Keratinocyte (primary cell): ENCODE data around the gene DDX21. TPM values are rescaled to one million over a fixed set of nuclear protein-coding genes. Genes with fewer than 3 reads are reported as not detected.

Experiments
- DNase-seq: peaks from one replicate; pipeline ENCODE4 v3.0.0-alpha.2; 2011; ENCODE audit warnings: low read depth, missing footprints, low spot score
- FAIRE-seq: peaks from 2 replicates; lab custom pipeline; 2011; peaks lifted over from hg19 to GRCh38; lab: Jason Lieb, UNC
- H2AFZ ChIP-seq: 2 replicates; pipeline ENCODE4 v1.6.0; 2012; ENCODE audit warnings: low read length, control low read depth, inconsistent platforms; ENCODE audit not compliant: control insufficient read depth
- H3K27ac ChIP-seq: 2 replicates; pipeline ENCODE4 v1.5.1; 2011; ENCODE audit warnings: low read length; ENCODE audit not compliant: control insufficient read depth, insufficient read depth
- H3K27me3 ChIP-seq: 3 replicates; pipeline ENCODE4 v1.6.0; 2011; ENCODE audit warnings: low read length; ENCODE audit not compliant: control insufficient read depth, insufficient read depth; ENCODE audit errors: extremely low read depth
- H3K36me3 ChIP-seq, 2 experiments: 2 replicates in 1 of 2; 3 replicates in 1 of 2; pipeline ENCODE4 v1.5.1; 2011; ENCODE audit warnings: low read length in 2 of 2, mild to moderate bottlenecking in 1 of 2; ENCODE audit not compliant: control insufficient read depth in 2 of 2, insufficient read depth in 2 of 2; ENCODE audit errors: extremely low read depth in 1 of 2
- H3K4me1 ChIP-seq: 3 replicates; pipeline ENCODE4 v1.5.1; 2011; ENCODE audit warnings: low read length; ENCODE audit not compliant: control insufficient read depth, insufficient read depth; ENCODE audit errors: extremely low read depth
- H3K4me2 ChIP-seq: 3 replicates; pipeline ENCODE4 v1.6.0; 2011; ENCODE audit warnings: low read depth, low read length; ENCODE audit not compliant: control insufficient read depth, insufficient read depth; ENCODE audit errors: extremely low read depth
- H3K4me3 ChIP-seq, 3 experiments: fragments of 200-600 bp in 1 of 3; sonication (generic) in 1 of 3; 2 replicates in 2 of 3; 3 replicates in 1 of 3; pipeline ENCODE4 v1.5.1; 2011 to 2016; ENCODE audit warnings: low read length in 3 of 3, mild to moderate bottlenecking in 3 of 3, control low read depth in 2 of 3, inconsistent platforms in 1 of 3, low read depth in 1 of 3, mixed read lengths in 1 of 3, mixed run types in 1 of 3, moderate library complexity in 1 of 3; ENCODE audit not compliant: control insufficient read depth in 2 of 3, insufficient read depth in 2 of 3; ENCODE audit errors: extremely low read depth in 1 of 3
- H3K79me2 ChIP-seq: 2 replicates; pipeline ENCODE4 v1.6.0; 2012; ENCODE audit warnings: low read length; ENCODE audit not compliant: control insufficient read depth, insufficient read depth
- H3K9ac ChIP-seq: 3 replicates; pipeline ENCODE4 v1.6.0; 2011; ENCODE audit warnings: low read length; ENCODE audit not compliant: control insufficient read depth, insufficient read depth; ENCODE audit errors: extremely low read depth
- H3K9me1 ChIP-seq: 3 replicates; pipeline ENCODE4 v1.6.0; 2011; ENCODE audit warnings: low read length; ENCODE audit not compliant: control insufficient read depth, insufficient read depth; ENCODE audit errors: extremely low read depth
- H3K9me3 ChIP-seq: 2 replicates; pipeline ENCODE4 v1.5.1; 2012; ENCODE audit warnings: low read depth, low read length; ENCODE audit not compliant: control insufficient read depth
- H4K20me1 ChIP-seq: 3 replicates; pipeline ENCODE4 v1.6.0; 2011; ENCODE audit warnings: low read length; ENCODE audit not compliant: control insufficient read depth, insufficient read depth; ENCODE audit errors: extremely low read depth
- EZH2 ChIP-seq: IDR thresholded peaks from one replicate; pipeline ENCODE4 v1.6.1; 2012; ENCODE audit warnings: inconsistent platforms, mild to moderate bottlenecking, low read length, moderate library complexity
- dilution Hi-C: fragments of 300-500 bp; cut with MboI; formaldehyde crosslinking; loops from one replicate; pipeline ENCODE4 v1.7.0; 2020; ENCODE audit warnings: low sequenced_read_pairs; ENCODE audit not compliant: extremely low pct_ligation_motif_present
- polyA minus RNA-seq, 3 experiments: library from RNA; depleted of rRNA, polyadenylated mRNA; stranded (reverse); fragments of >200 nt; gene quantifications; 1 replicate in 1 of 3; 2 replicates in 1 of 3; 3 replicates in 1 of 3; pipeline ENCODE4 v1.2.3, GENCODE V29; 2011
- polyA plus RNA-seq, 5 experiments: library from polyadenylated mRNA; depleted of rRNA in 3 of 5; stranded (reverse) in 3 of 5; stranded (forward) in 1 of 5; unstranded in 1 of 5; fragments of >200 nt; gene quantifications; 1 replicate in 1 of 5; 2 replicates in 3 of 5; 3 replicates in 1 of 5; pipeline versions ENCODE4 v1.2.1 to v1.2.3, GENCODE V29; 2011 to 2012; ENCODE audit warnings: missing spikeins in 2 of 5, low read depth in 1 of 5, low replicate concordance in 1 of 5
- TF ChIP-seq, protein P1 (sequence below), 3 experiments: IDR thresholded peaks in 1 of 3; conservative IDR thresholded peaks in 1 of 3; optimal IDR thresholded peaks in 1 of 3; 2 replicates in 2 of 3; 3 replicates in 1 of 3; pipeline versions ENCODE3 to v1.5.1; 2011; ENCODE audit warnings: low read length in 3 of 3, mild to moderate bottlenecking in 3 of 3, moderate library complexity in 2 of 3, control low read depth in 1 of 3, inconsistent platforms in 1 of 3; ENCODE audit not compliant: insufficient read depth in 2 of 3; ENCODE audit errors: extremely low read depth in 1 of 3

The DDX21 gene
- polyA plus RNA-seq (88.1 to 157 TPM (median 110 TPM) in 3 replicates), polyA minus RNA-seq (25.2 to 126 TPM (median 62.4 TPM) in 3 replicates)
- polyA plus RNA-seq (2011; ENCODE audit: low read depth), result 145 TPM
- polyA plus RNA-seq (2011; cell fraction: cytosol; rRNA removed), result 75.5 and 128 TPM in 2 replicates
- polyA plus RNA-seq (2011; cell fraction: nucleus; rRNA removed), result 88.6 and 140 TPM in 2 replicates
- polyA plus RNA-seq (2012; ENCODE audit: low replicate concordance), result 72.3 and 107 TPM in 2 replicates
- polyA minus RNA-seq (2011; cell fraction: cytosol; rRNA and poly(A)+ RNA removed), result 72.9 TPM
- 55.8 and 104 TPM in 2 replicates for polyA minus RNA-seq (2011; cell fraction: nucleus; rRNA and poly(A)+ RNA removed)

DNA sequence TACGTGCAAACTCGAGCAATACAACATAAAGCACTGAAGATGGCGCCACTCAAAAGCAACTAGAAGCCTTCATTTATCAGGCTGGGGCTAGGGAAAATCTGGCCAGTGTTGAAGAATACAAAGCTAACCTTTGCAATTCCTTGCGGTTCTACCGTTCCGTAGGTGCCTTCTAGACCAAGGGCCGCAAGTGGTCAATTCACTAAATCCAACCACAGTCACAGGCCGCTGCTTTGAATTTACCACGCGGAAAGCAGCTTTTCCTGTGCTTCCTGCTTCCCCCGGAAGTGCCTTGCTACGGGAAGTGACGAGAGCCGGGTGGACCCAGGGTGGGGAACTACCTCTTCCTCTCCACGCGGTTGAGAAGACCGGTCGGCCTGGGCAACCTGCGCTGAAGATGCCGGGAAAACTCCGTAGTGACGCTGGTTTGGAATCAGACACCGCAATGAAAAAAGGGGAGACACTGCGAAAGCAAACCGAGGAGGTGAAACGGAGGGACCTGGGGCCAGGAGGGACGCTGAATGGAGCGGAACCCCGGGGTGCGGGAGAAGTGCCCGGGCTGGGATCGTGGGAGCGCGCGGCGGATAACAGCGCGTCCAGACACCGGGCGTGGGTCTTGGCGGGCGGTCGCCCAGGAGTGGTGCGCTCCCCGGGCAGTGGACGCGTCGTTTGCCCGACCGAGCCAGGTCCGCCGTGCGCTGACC lies at the start of gene DDX21:
TSS of gene DDX21 (plus strand) at position 339 of the 701 bp plus-strand sequence. CDS start at position 395, 56 bp downstream.
- no peaks in the 10 kb centered on the region for H3K9me1 ChIP-seq
- peaks cover 53% of the 10 kb centered on the region for H3K79me2 ChIP-seq
- peak within 1 kb of the TSS; percentile 98 for H3K27ac ChIP-seq
- peak within 1 kb of the TSS; percentile 99 for H2AFZ ChIP-seq
- H3K4me1 ChIP-seq, result peaks cover 13% of the 10 kb centered on the region
- no peak for TF ChIP-seq EZH2
- TF ChIP-seq, protein P1, sequence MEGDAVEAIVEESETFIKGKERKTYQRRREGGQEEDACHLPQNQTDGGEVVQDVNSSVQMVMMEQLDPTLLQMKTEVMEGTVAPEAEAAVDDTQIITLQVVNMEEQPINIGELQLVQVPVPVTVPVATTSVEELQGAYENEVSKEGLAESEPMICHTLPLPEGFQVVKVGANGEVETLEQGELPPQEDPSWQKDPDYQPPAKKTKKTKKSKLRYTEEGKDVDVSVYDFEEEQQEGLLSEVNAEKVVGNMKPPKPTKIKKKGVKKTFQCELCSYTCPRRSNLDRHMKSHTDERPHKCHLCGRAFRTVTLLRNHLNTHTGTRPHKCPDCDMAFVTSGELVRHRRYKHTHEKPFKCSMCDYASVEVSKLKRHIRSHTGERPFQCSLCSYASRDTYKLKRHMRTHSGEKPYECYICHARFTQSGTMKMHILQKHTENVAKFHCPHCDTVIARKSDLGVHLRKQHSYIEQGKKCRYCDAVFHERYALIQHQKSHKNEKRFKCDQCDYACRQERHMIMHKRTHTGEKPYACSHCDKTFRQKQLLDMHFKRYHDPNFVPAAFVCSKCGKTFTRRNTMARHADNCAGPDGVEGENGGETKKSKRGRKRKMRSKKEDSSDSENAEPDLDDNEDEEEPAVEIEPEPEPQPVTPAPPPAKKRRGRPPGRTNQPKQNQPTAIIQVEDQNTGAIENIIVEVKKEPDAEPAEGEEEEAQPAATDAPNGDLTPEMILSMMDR (optimal IDR thresholded peaks at IDR 0.05 in 1 of 3, IDR thresholded peaks at IDR 0.05 in 1 of 3, conservative IDR thresholded peaks at IDR 0.05 in 1 of 3; ENCODE audit: extremely low read depth in 1 of 3, insufficient read depth in 2 of 3, low read length in 3 of 3), result peak; percentile 63 to 81 (median 65)
- H3K4me3 ChIP-seq, result peak within 1 kb of the TSS; percentile 92 to 100 (median 98)
- DNase-seq (peak; percentile 61), FAIRE-seq (peak; percentile 67)
- no peaks in the 10 kb centered on the region for H3K27me3 ChIP-seq
- dilution Hi-C loops, result no loop called here
- peak within 1 kb of the TSS; percentile 97 for H3K4me2 ChIP-seq
- H3K9me3 ChIP-seq, result no peaks in the 10 kb centered on the region
- H3K9ac ChIP-seq, result peak within 1 kb of the TSS; percentile 99
- H3K36me3 ChIP-seq, result peaks cover 2 to 18% of the 10 kb centered on the region in 2 experiments
- peaks cover 21% of the 10 kb centered on the region for H4K20me1 ChIP-seq

DNA sequence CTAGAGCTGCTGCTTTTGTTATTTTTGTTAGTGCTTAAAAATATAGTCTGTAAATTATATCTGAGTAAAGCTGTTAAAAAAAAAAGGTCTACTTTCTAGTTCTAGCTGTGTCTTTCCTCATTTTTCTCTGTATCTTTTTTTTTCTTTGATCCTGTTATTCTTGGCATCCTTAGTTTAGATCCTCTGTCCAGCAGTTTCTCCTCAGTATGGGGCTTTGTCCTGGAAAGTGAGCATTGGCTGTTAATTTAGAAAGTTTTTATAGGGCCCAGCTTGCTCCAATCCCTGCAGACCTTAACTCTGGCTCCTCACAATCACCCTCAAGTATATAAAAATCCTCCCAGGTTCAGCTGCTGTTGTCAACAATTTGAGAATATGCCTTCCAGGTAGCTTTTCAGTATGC lies 31.4 kb upstream of the DDX21 start:
- no peaks in the 10 kb centered on the region for H3K9me1 ChIP-seq
- H3K27ac ChIP-seq, result no peak overlapping the region
- no peaks in the 10 kb centered on the region for H4K20me1 ChIP-seq
- no peak overlapping the region for H2AFZ ChIP-seq
- dilution Hi-C loops, result no loop called here
- H3K4me3 ChIP-seq, result no peak overlapping the region
- FAIRE-seq (no peak), DNase-seq (no peak)
- peaks cover 7 to 14% of the 10 kb centered on the region in 2 experiments for H3K36me3 ChIP-seq
- H3K4me1 ChIP-seq, result no peaks in the 10 kb centered on the region
- peaks cover 12% of the 10 kb centered on the region for H3K79me2 ChIP-seq
- no peaks in the 10 kb centered on the region for H3K27me3 ChIP-seq
- no peak overlapping the region for H3K4me2 ChIP-seq
- no peak overlapping the region for H3K9ac ChIP-seq
- TF ChIP-seq, protein P1 (optimal IDR thresholded peaks at IDR 0.05 in 1 of 3, IDR thresholded peaks at IDR 0.05 in 1 of 3, conservative IDR thresholded peaks at IDR 0.05 in 1 of 3; ENCODE audit: extremely low read depth in 1 of 3, insufficient read depth in 2 of 3, low read length in 3 of 3), result no peak
- no peak for TF ChIP-seq EZH2
- no peaks in the 10 kb centered on the region for H3K9me3 ChIP-seq
